GM21528 (cell line): ENCODE results near the gene KIAA0408.

Experiments
- ATAC-seq: cut with Tn5 transposase; IDR thresholded peaks from one replicate; pipeline ENCODE4 v1.9.1; 2021; ENCODE audit warnings: mild to moderate bottlenecking, moderate library complexity; ENCODE audit not compliant: unreplicated experiment, low FRiP score

The KIAA0408 gene

GRCh38 chr6:127459231-127459641, at the start of gene KIAA0408:
Gene KIAA0408 (minus strand): TSS chr6:127459389. CDS start chr6:127453981, 5,408 bp downstream.
- ATAC-seq: no peak

GRCh38 chr6:127506894-127507293, 47.7 kb upstream of the KIAA0408 start:
- ATAC-seq: no peak

GRCh38 chr6:127503022-127503421, 43.8 kb upstream of the KIAA0408 start:
- ATAC-seq: no peak

GRCh38 chr6:127497410-127497809, 38.2 kb upstream of the KIAA0408 start:
- ATAC-seq: no peak

GRCh38 chr6:127496471-127496870, 37.3 kb upstream of the KIAA0408 start:
- ATAC-seq: no peak

- no peak for ATAC-seq
Measured at GRCh38 chr6:127494240-127494767, 35.1 kb upstream of the KIAA0408 start.

GRCh38 chr6:127489248-127489647, 30.1 kb upstream of the KIAA0408 start:
- no peak for ATAC-seq

- ATAC-seq: no peak
Measured at GRCh38 chr6:127486934-127487333, 27.7 kb upstream of the KIAA0408 start.

- ATAC-seq: peak; percentile 100
Measured at GRCh38 chr6:127484212-127484863, 25.1 kb upstream of the KIAA0408 start.

GRCh38 chr6:127483399-127484055, 24.3 kb upstream of the KIAA0408 start:
- ATAC-seq: peak; percentile 24

- ATAC-seq: no peak
Measured at GRCh38 chr6:127482325-127482724, 23.1 kb upstream of the KIAA0408 start.

GRCh38 chr6:127481628-127482027, 22.4 kb upstream of the KIAA0408 start:
- no peak for ATAC-seq

- ATAC-seq: no peak
Measured at GRCh38 chr6:127481111-127481510, 21.9 kb upstream of the KIAA0408 start.

GRCh38 chr6:127477658-127478057, 18.5 kb upstream of the KIAA0408 start:
- no peak for ATAC-seq

- no peak for ATAC-seq
Measured at GRCh38 chr6:127475823-127476176, 16.6 kb upstream of the KIAA0408 start.

- no peak for ATAC-seq
Measured at GRCh38 chr6:127475135-127475822, 16.1 kb upstream of the KIAA0408 start.

- ATAC-seq: no peak
Measured at GRCh38 chr6:127471379-127472255, 12.4 kb upstream of the KIAA0408 start.

GRCh38 chr6:127468936-127469335, 9.7 kb upstream of the KIAA0408 start:
- no peak for ATAC-seq

GRCh38 chr6:127466416-127466815, 7.2 kb upstream of the KIAA0408 start:
- ATAC-seq: no peak

GRCh38 chr6:127464881-127465459, 5.8 kb upstream of the KIAA0408 start:
- peak; percentile 85 for ATAC-seq
